HepG2 (cell line): ENCODE measurements around the gene GNAS. TPM values are rescaled to one million over a fixed set of nuclear protein-coding genes. Genes with fewer than 3 reads are reported as not detected.

Source experiments
- ATAC-seq: fragments of 200-7000 bp; cut with Tn5 transposase; 3 replicates; pipeline ENCODE4 v1.9.1; 2020; ENCODE audit warnings: mild to moderate bottlenecking, moderate library complexity
- BruUV-seq: library from RNA; stranded (reverse); fragments of 400-500 nt; replicated peaks from 2 replicates; lab custom pipeline; 2021; lab: Mats Ljungman, UMichigan
- CTCF ChIA-PET: fragments of 300-600 bp; formaldehyde crosslinking; extraction: SDS; loops from one replicate; lab custom pipeline; 2021; ENCODE audit warnings: low total read pairs, inconsistent platforms, low intra/inter-chr PET ratio; lab: Yijun Ruan, JAX
- POLR2A ChIA-PET: fragments of 350-600 bp; sonication (Branson Sonifier 250); formaldehyde crosslinking; loops from one replicate; lab custom pipeline; 2020; ENCODE audit warnings: antibody characterized with exemption, inconsistent platforms; lab: Yijun Ruan, JAX
- DNase-seq: peaks from one replicate; pipeline ENCODE4 v3.0.0-alpha.2; 2015; ENCODE audit warnings: low spot score
- FAIRE-seq: peaks from 3 replicates; lab custom pipeline; 2011; peaks lifted over from hg19 to GRCh38; lab: Jason Lieb, UNC
- H2AFZ ChIP-seq: one replicate; pipeline ENCODE4 v1.6.1; 2011; ENCODE audit warnings: low read length, inconsistent platforms
- H3K27ac ChIP-seq: fragments of 300-600 bp; 3 replicates; pipeline ENCODE4 v1.8.0; 2011; ENCODE audit warnings: mixed run types, mild to moderate bottlenecking, mixed read lengths, low read length, inconsistent platforms; ENCODE audit not compliant: insufficient read depth; ENCODE audit errors: extremely low read length
- H3K27me3 ChIP-seq, 2 experiments: fragments of 200-600 bp in 1 of 2; 2 replicates in 1 of 2; 3 replicates in 1 of 2; pipeline versions ENCODE4 v1.6.0 to v1.8.0; 2011; ENCODE audit warnings: low read length in 2 of 2, mild to moderate bottlenecking in 2 of 2, moderate library complexity in 2 of 2, inconsistent platforms in 1 of 2; ENCODE audit not compliant: insufficient read depth in 2 of 2, control insufficient read depth in 1 of 2
- H3K36me3 ChIP-seq, 2 experiments: fragments of 200-600 bp in 1 of 2; replicated peaks in 1 of 2; 2 replicates in 1 of 2; 3 replicates in 1 of 2; pipeline versions ENCODE4 v1.5.1 to v1.8.0; 2011; ENCODE audit warnings: low read length in 2 of 2, inconsistent platforms in 1 of 2; ENCODE audit not compliant: insufficient read depth in 2 of 2, control insufficient read depth in 1 of 2
- H3K4me1 ChIP-seq: 2 replicates; pipeline ENCODE4 v1.5.1; 2012; ENCODE audit warnings: low read length, inconsistent platforms; ENCODE audit not compliant: insufficient read depth
- H3K4me2 ChIP-seq: 2 replicates; pipeline ENCODE4 v1.6.0; 2011; ENCODE audit warnings: low read depth, low read length, inconsistent platforms
- H3K4me3 ChIP-seq, 3 experiments: fragments of 200-600 bp in 1 of 3; sonication (generic), shearing (Covaris generic) in 1 of 3; replicated peaks in 1 of 3; 2 replicates each; pipeline ENCODE4 v1.5.1; 2011 to 2016; ENCODE audit warnings: low read length in 3 of 3, inconsistent platforms in 2 of 3, low read depth in 2 of 3, mild to moderate bottlenecking in 2 of 3, control low read depth in 1 of 3, mixed read lengths in 1 of 3; ENCODE audit not compliant: insufficient read depth in 1 of 3
- H3K79me2 ChIP-seq: one replicate; pipeline ENCODE4 v1.6.1; 2011; ENCODE audit warnings: low read length, inconsistent platforms; ENCODE audit not compliant: insufficient read depth
- H3K9ac ChIP-seq: 2 replicates; pipeline ENCODE4 v1.6.0; 2011; ENCODE audit warnings: mild to moderate bottlenecking, low read depth, low read length, inconsistent platforms; ENCODE audit not compliant: insufficient read depth
- H3K9me3 ChIP-seq: 2 replicates; pipeline ENCODE4 v1.5.1; 2012; ENCODE audit warnings: mild to moderate bottlenecking, low read length
- H4K20me1 ChIP-seq: 2 replicates; pipeline ENCODE4 v1.6.0; 2011; ENCODE audit warnings: inconsistent platforms, mild to moderate bottlenecking, low read length, moderate library complexity; ENCODE audit not compliant: insufficient read depth
- ARID2 ChIP-seq: sonication (generic); formaldehyde crosslinking; IDR thresholded peaks from 2 replicates; pipeline ENCODE4 v1.8.1; 2022; ENCODE audit warnings: mild to moderate bottlenecking, missing genetic modification reagents, borderline replicate concordance
- BRD4 ChIP-seq: sonication (generic); formaldehyde crosslinking; IDR thresholded peaks from 2 replicates; pipeline ENCODE4 v1.4.0; 2020; ENCODE audit warnings: missing genetic modification reagents
- FOXK1 ChIP-seq: sonication (generic); formaldehyde crosslinking; IDR thresholded peaks from 2 replicates; pipeline ENCODE4 v1.4.0; 2020; ENCODE audit warnings: low read depth, missing genetic modification reagents, borderline replicate concordance
- HHEX ChIP-seq: IDR thresholded peaks from 2 replicates; pipeline ENCODE4 v1.6.1; 2016; ENCODE audit warnings: control low read depth
- MXD3 ChIP-seq: IDR thresholded peaks from 2 replicates; pipeline ENCODE4 v1.6.1; 2016; ENCODE audit warnings: mild to moderate bottlenecking, missing biosample characterization, missing genetic modification reagents
- NFKB2 ChIP-seq: sonication (generic); formaldehyde crosslinking; IDR thresholded peaks from 2 replicates; pipeline ENCODE4 v1.4.0; 2020; ENCODE audit warnings: missing genetic modification reagents, borderline replicate concordance
- PAF1 ChIP-seq: IDR thresholded peaks from 2 replicates; pipeline ENCODE4 v1.6.1; 2016; ENCODE audit warnings: missing genetic modification reagents, missing compliant biosample characterization
- PRDM15 ChIP-seq: sonication (generic); formaldehyde crosslinking; IDR thresholded peaks from 2 replicates; pipeline ENCODE4 v1.4.0; 2020; ENCODE audit warnings: missing genetic modification reagents
- RARG ChIP-seq: sonication (generic); formaldehyde crosslinking; IDR thresholded peaks from 2 replicates; pipeline ENCODE4 v1.4.0; 2020; ENCODE audit warnings: low read depth, mild to moderate bottlenecking, missing genetic modification reagents
- SIX1 ChIP-seq: sonication (generic); formaldehyde crosslinking; IDR thresholded peaks from 2 replicates; pipeline ENCODE4 v1.4.0; 2020; ENCODE audit warnings: missing genetic modification reagents, borderline replicate concordance
- SPEN ChIP-seq: sonication (generic); formaldehyde crosslinking; IDR thresholded peaks from 2 replicates; pipeline ENCODE4 v1.5.1; 2020; ENCODE audit warnings: low read depth, mild to moderate bottlenecking, missing genetic modification reagents
- TEAD2 ChIP-seq: sonication (generic); formaldehyde crosslinking; IDR thresholded peaks from 2 replicates; pipeline ENCODE4 v1.9.0; 2021; ENCODE audit warnings: missing genetic modification reagents
- TFDP1 ChIP-seq: IDR thresholded peaks from 2 replicates; pipeline ENCODE4 v1.6.1; 2016; ENCODE audit warnings: missing compliant biosample characterization, missing genetic modification reagents, borderline replicate concordance
- WIZ ChIP-seq: sonication (generic); formaldehyde crosslinking; IDR thresholded peaks from 2 replicates; pipeline ENCODE4 v1.5.1; 2020; ENCODE audit warnings: mild to moderate bottlenecking, missing genetic modification reagents
- ZFP82 ChIP-seq: sonication (generic); formaldehyde crosslinking; IDR thresholded peaks from 2 replicates; pipeline ENCODE4 v1.5.1; 2020; ENCODE audit warnings: mild to moderate bottlenecking, missing genetic modification reagents, borderline replicate concordance
- ZMAT3 ChIP-seq: sonication (generic); formaldehyde crosslinking; conservative IDR thresholded peaks from 2 replicates; pipeline ENCODE4 v1.7.0; 2021; ENCODE audit warnings: missing genetic modification reagents
- ZMYM3 ChIP-seq: sonication (generic); formaldehyde crosslinking; IDR thresholded peaks from 2 replicates; pipeline ENCODE4 v1.5.1; 2020; ENCODE audit warnings: mild to moderate bottlenecking, missing genetic modification reagents
- ZNF260 ChIP-seq: sonication (generic); formaldehyde crosslinking; IDR thresholded peaks from 2 replicates; pipeline ENCODE4 v1.4.0; 2020; ENCODE audit warnings: missing genetic modification reagents, low read depth, mild to moderate bottlenecking, borderline replicate concordance
- ZNF263 ChIP-seq: sonication (generic); formaldehyde crosslinking; IDR thresholded peaks from 2 replicates; pipeline ENCODE4 v1.4.0; 2020; ENCODE audit warnings: missing genetic modification reagents
- ZNF749 ChIP-seq: sonication (generic); formaldehyde crosslinking; IDR thresholded peaks from 2 replicates; pipeline ENCODE4 v1.8.0; 2022; ENCODE audit warnings: mild to moderate bottlenecking, missing genetic modification reagents, moderate library complexity, borderline replicate concordance
- WGBS: methylation state at CpG from one replicate; pipeline ENCODE4 v1.1.6; 2017; ENCODE audit warnings: low lambda C conversion rate; 5-methylcytosine and 5-hydroxymethylcytosine counted together
- in situ Hi-C: cut with HindIII; loops from 2 replicates; pipeline ENCODE4 v1.10.0; 2017; ENCODE audit warnings: low pct_unique_long_range_greater_than_20kb; ENCODE audit not compliant: extremely low pct_ligation_motif_present
- intact Hi-C: fragments of 100-400 bp; cut with micrococcal nuclease; formaldehyde crosslinking; loops from one replicate; pipeline ENCODE4 v1.10.0; 2022; ENCODE audit not compliant: unreplicated experiment
- polyA plus RNA-seq, 8 experiments: library from polyadenylated mRNA; depleted of rRNA in 3 of 8; stranded (reverse) in 7 of 8; unstranded in 1 of 8; fragments of >200 nt; fragmentation: Illumina TruSeq in 4 of 8; extraction: Trizol in 4 of 8; gene quantifications; 2 replicates each; pipeline versions ENCODE4 v1.2.1 to v1.2.3, GENCODE V29; 2011 to 2016; ENCODE audit warnings: low read depth in 4 of 8, missing spikeins in 1 of 8, mixed read lengths in 1 of 8; ENCODE audit not compliant: insufficient read depth in 1 of 8
- total RNA-seq, 5 experiments: library from RNA; depleted of rRNA; stranded (reverse); fragments of >200 nt; fragmentation: Illumina TruSeq; extraction: Trizol; gene quantifications; 2 replicates each; pipeline ENCODE4 v1.2.3, GENCODE V29; 2016; ENCODE audit warnings: low read depth in 1 of 5

The GNAS gene
- total and polyA plus RNA-seq, 2 of the 13 experiments (the other 11 are each of a cell fraction or from before 2014, with no cell fraction given): 407 to 1,008 TPM

GRCh38 chr20:58842276-58842675, 10.2 kb upstream of the GNAS start:
- DNase-seq (no peak), FAIRE-seq (no peak), ATAC-seq (no peak)
- Histone ChIP-seq H3K27ac (no peak overlapping the region), H3K4me3 (no peak overlapping the region), H3K4me1 (no peaks in the 10 kb centered on the region), H3K9ac (no peak overlapping the region), H4K20me1 (no peaks in the 10 kb centered on the region), H3K9me3 (no peaks in the 10 kb centered on the region), H3K4me2 (no peak overlapping the region), H3K27me3 (peaks cover 7 to 81% of the 10 kb centered on the region in 2 experiments; a peak in 4 of 5 replicates), H3K36me3 (no peaks in the 10 kb centered on the region), H2AFZ (no peak overlapping the region), H3K79me2 (no peaks in the 10 kb centered on the region)
- ChIA-PET CTCF (no interaction called here), POLR2A (no interaction called here)
- BruUV-seq: no TSS peak
- in situ Hi-C loops: loop anchor here (10.0 kb wide), 2 partner anchors 357 to 607 kb away; no protein-coding TSS in a partner anchor
- intact Hi-C loops: loop anchor here (5.0 kb wide), 1 partner anchor 1355 kb away; no protein-coding TSS in a partner anchor
- WGBS: 61% methylated on average over 20 of the region's 20 CpGs
- TF ChIP-seq BRD4 (CRISPR knock-in tag) (no peak), TFDP1 (CRISPR knock-in tag) (no peak), ZMYM3 (CRISPR knock-in tag) (no peak), TEAD2 (no peak), ZMAT3 (CRISPR knock-in tag) (no peak), ARID2 (CRISPR knock-in tag) (no peak), MXD3 (no peak), ZNF749 (CRISPR knock-in tag) (no peak), SPEN (CRISPR knock-in tag) (no peak), RARG (no peak), ZNF263 (CRISPR knock-in tag) (no peak), ZFP82 (no peak), HHEX (no peak), WIZ (no peak), NFKB2 (no peak), PAF1 (no peak), PRDM15 (CRISPR knock-in tag) (no peak), SIX1 (CRISPR knock-in tag) (no peak), ZNF260 (no peak), FOXK1 (CRISPR knock-in tag) (no peak)
